ENCODE measurements around the gene EPM2AIP1.
"Not testable (repeated sequence)": the region's sequence is repeated elsewhere in the genome, so short reads cannot be mapped to it uniquely, and the experiment has no call there.

Gene EPM2AIP1

GRCh38 chr3:36991923-36992805 is 767 bp downstream of the EPM2AIP1 start:
- peak; percentile 72 for DNase-seq

GRCh38 chr3:36991147-36991546 is 1.8 kb downstream of the EPM2AIP1 start:
- DNase-seq = no peak

GRCh38 chr3:36989568-36989967 is 3.4 kb downstream of the EPM2AIP1 start:
- DNase-seq = no peak

GRCh38 chr3:36989005-36989404 is 3.9 kb downstream of the EPM2AIP1 start:
- no peak for DNase-seq

- no peak for DNase-seq
Measured at GRCh38 chr3:36988356-36988755, 4.6 kb downstream of the EPM2AIP1 start.

- no peak for DNase-seq
Measured at GRCh38 chr3:36981006-36981405, 11.9 kb downstream of the EPM2AIP1 start.

- no peak for DNase-seq
Measured at GRCh38 chr3:36973139-36973538, 19.8 kb downstream of the EPM2AIP1 start.

- no peak for DNase-seq
Measured at GRCh38 chr3:36972163-36972562, 20.8 kb downstream of the EPM2AIP1 start.

- DNase-seq = peak; percentile 42
Measured at GRCh38 chr3:36969540-36970432, 23.1 kb downstream of the EPM2AIP1 start.

GRCh38 chr3:36969085-36969484 is 23.8 kb downstream of the EPM2AIP1 start:
- DNase-seq = no peak

GRCh38 chr3:36965440-36965839 is 27.5 kb downstream of the EPM2AIP1 start:
- no peak for DNase-seq

GRCh38 chr3:36964817-36965216 is 28.1 kb downstream of the EPM2AIP1 start:
- no peak for DNase-seq

GRCh38 chr3:36964331-36964730 is 28.6 kb downstream of the EPM2AIP1 start:
- DNase-seq = no peak

GRCh38 chr3:36963008-36963407 is 29.9 kb downstream of the EPM2AIP1 start:
- DNase-seq = not testable (repeated sequence)

- DNase-seq = no peak
Measured at GRCh38 chr3:36960502-36960901, 32.4 kb downstream of the EPM2AIP1 start.

GRCh38 chr3:36959821-36960220 is 33.1 kb downstream of the EPM2AIP1 start:
- peak; percentile 14 for DNase-seq

GRCh38 chr3:36957862-36958686 is 34.9 kb downstream of the EPM2AIP1 start:
- DNase-seq = peak; percentile 77

- DNase-seq = no peak
Measured at GRCh38 chr3:36957063-36957462, 35.9 kb downstream of the EPM2AIP1 start.

- no peak for DNase-seq
Measured at GRCh38 chr3:36956155-36956554, 36.8 kb downstream of the EPM2AIP1 start.

- no peak for DNase-seq
Measured at GRCh38 chr3:36954452-36955134, 38.3 kb downstream of the EPM2AIP1 start.

GRCh38 chr3:36947814-36948213 is 45.1 kb downstream of the EPM2AIP1 start:
- DNase-seq = not testable (repeated sequence)

- DNase-seq = no peak
Measured at GRCh38 chr3:36945333-36945980, 47.5 kb downstream of the EPM2AIP1 start.
